ENCODE data around the gene GANAB.

- TF ChIP-seq, protein P1, sequence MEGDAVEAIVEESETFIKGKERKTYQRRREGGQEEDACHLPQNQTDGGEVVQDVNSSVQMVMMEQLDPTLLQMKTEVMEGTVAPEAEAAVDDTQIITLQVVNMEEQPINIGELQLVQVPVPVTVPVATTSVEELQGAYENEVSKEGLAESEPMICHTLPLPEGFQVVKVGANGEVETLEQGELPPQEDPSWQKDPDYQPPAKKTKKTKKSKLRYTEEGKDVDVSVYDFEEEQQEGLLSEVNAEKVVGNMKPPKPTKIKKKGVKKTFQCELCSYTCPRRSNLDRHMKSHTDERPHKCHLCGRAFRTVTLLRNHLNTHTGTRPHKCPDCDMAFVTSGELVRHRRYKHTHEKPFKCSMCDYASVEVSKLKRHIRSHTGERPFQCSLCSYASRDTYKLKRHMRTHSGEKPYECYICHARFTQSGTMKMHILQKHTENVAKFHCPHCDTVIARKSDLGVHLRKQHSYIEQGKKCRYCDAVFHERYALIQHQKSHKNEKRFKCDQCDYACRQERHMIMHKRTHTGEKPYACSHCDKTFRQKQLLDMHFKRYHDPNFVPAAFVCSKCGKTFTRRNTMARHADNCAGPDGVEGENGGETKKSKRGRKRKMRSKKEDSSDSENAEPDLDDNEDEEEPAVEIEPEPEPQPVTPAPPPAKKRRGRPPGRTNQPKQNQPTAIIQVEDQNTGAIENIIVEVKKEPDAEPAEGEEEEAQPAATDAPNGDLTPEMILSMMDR (conservative IDR thresholded peaks at IDR 0.05 in 1 of 2, IDR thresholded peaks at IDR 0.05 in 1 of 2; ENCODE audit: low read depth in 1 of 2, low read length in 2 of 2) = no peak
- TF ChIP-seq EZH2 (IDR thresholded peaks at IDR 0.05; ENCODE audit: low read length, missing control alignments) = no peak
Observed at GRCh38 chr11:62647609-62648005, 1.2 kb upstream of the GANAB start.

All from fibroblast of lung (primary cell).